IPS-18a (cell line): Measurements from ENCODE around the gene PHF19.

Experiments
- H3K27ac ChIP-seq: one replicate; pipeline ENCODE4 v1.5.1; 2013; ENCODE audit warnings: low read length
- H3K27me3 ChIP-seq: one replicate; pipeline ENCODE4 v1.6.1; 2013; ENCODE audit warnings: mild to moderate bottlenecking, low read length; ENCODE audit not compliant: control insufficient read depth, insufficient read depth
- H3K36me3 ChIP-seq: one replicate; pipeline ENCODE4 v1.6.1; 2013; ENCODE audit warnings: low read depth, low read length; ENCODE audit not compliant: control insufficient read depth
- H3K4me1 ChIP-seq: one replicate; pipeline ENCODE4 v1.6.1; 2013; ENCODE audit warnings: low read depth, low read length; ENCODE audit not compliant: control insufficient read depth
- H3K4me3 ChIP-seq: one replicate; pipeline ENCODE4 v1.5.1; 2013; ENCODE audit warnings: low read length
- H3K9ac ChIP-seq: one replicate; pipeline ENCODE4 v1.6.1; 2013; ENCODE audit warnings: mild to moderate bottlenecking, low read length, moderate library complexity
- H3K9me3 ChIP-seq: one replicate; pipeline ENCODE4 v1.6.1; 2013; ENCODE audit warnings: low read depth, low read length; ENCODE audit not compliant: control insufficient read depth

PHF19 gene

GRCh38 chr9:120853198-120853597, 23.8 kb downstream of the PHF19 start:
- Histone ChIP-seq H3K9me3 (no peaks in the 10 kb centered on the region), H3K4me1 (peaks cover 17% of the 10 kb centered on the region), H3K36me3 (no peaks in the 10 kb centered on the region), H3K4me3 (no peak overlapping the region), H3K9ac (no peak overlapping the region), H3K27me3 (no peaks in the 10 kb centered on the region), H3K27ac (no peak overlapping the region)

DNA sequence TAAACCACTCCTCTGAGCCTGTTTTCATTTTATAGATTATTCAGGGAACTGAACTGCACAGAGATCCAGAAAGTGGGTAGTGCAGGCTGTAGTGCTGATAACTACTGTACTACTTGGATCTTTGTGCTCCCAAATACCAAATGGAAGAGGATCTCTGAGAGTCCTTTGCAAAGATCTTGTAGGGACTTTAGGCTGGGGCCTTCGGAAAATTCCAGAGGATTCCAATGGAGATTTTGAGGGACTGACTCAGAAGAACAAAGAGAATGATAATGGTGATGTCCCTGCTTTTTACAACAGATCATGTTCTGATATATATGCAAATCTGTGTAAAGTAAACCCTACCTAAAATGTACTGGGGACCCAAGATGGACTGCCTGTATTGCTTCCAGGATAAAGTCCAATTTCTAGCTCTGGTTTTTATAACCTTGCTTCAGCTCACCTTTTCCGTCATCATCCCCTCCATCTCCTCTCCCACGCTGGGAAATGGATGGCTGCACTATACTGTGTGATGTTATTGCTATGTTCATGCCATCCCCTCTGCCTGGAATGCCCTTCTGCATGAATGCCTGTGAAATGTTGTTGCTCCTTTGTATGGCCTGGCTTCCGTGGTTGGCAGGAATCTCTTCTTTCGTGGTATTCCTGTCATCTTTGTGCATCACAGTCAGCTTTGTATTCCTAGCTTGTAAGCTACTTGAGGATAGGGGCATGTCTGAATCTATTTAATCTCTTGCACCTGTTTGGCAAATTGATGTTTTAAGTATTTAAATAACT, 24.6 kb downstream of the PHF19 start:
- H3K9me3 ChIP-seq = no peaks in the 10 kb centered on the region
- H3K4me1 ChIP-seq = peaks cover 17% of the 10 kb centered on the region
- H3K4me3 ChIP-seq = no peak overlapping the region
- H3K27me3 ChIP-seq = no peaks in the 10 kb centered on the region
- H3K27ac ChIP-seq = peak overlapping the region; percentile 69
- H3K36me3 ChIP-seq = no peaks in the 10 kb centered on the region
- peak overlapping the region; percentile 48 for H3K9ac ChIP-seq

GRCh38 chr9:120851449-120851848, 25.5 kb downstream of the PHF19 start:
- no peak overlapping the region for H3K27ac ChIP-seq
- H3K9ac ChIP-seq = no peak overlapping the region

DNA sequence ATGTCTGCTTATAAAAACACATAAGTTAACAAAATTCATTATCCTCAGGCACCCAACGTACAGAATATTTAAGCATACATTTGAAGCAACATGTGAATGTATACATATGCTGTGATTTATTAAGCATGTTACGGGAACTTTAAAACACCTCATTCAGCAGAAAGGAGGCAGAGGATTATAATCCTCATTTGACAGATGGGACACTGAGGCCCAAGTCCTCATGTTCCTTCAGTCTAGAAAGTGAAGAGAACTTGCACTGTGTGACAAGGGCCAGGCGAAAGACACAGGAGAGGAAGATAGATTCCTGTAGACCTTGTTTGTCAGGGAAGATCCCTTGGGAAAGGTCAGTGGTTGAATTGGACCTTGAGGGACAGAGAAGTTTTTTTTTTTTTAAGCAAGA, 26.7 kb downstream of the PHF19 start:
- Histone ChIP-seq H3K36me3 (no peaks in the 10 kb centered on the region), H3K27me3 (no peaks in the 10 kb centered on the region), H3K27ac (no peak overlapping the region), H3K9ac (no peak overlapping the region), H3K4me3 (no peak overlapping the region), H3K9me3 (no peaks in the 10 kb centered on the region), H3K4me1 (peaks cover 20% of the 10 kb centered on the region)

More at GRCh38 chr9:120851449-120851848, 25.5 kb downstream of the PHF19 start:
- Histone ChIP-seq H3K36me3 (no peaks in the 10 kb centered on the region), H3K9me3 (no peaks in the 10 kb centered on the region), H3K4me3 (no peak overlapping the region), H3K27me3 (no peaks in the 10 kb centered on the region), H3K4me1 (peaks cover 20% of the 10 kb centered on the region)

DNA sequence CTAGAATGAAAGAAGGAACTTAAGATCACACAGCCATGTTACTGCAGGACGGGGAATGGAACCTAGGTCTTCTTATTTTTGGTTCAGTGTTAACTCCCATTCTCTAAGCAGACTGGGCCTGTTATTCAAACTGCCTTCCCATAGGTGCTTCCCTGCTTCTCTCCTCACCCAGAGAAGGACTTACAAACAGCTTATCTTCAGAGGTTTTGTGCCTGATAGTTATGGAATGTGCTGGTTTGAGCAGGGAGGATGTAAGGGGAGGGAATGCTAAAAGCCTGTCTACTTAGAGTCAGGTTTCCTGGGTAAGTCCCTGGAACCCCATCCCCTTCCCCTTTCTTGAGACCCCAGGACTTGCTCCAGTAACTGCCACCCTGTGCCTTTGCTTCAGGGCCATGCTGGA, 30.1 kb downstream of the PHF19 start:
- no peaks in the 10 kb centered on the region for H3K36me3 ChIP-seq
- H3K4me1 ChIP-seq = peaks cover 10% of the 10 kb centered on the region
- H3K9ac ChIP-seq = no peak overlapping the region
- no peaks in the 10 kb centered on the region for H3K9me3 ChIP-seq
- H3K27ac ChIP-seq = no peak overlapping the region
- no peak overlapping the region for H3K4me3 ChIP-seq
- no peaks in the 10 kb centered on the region for H3K27me3 ChIP-seq

DNA sequence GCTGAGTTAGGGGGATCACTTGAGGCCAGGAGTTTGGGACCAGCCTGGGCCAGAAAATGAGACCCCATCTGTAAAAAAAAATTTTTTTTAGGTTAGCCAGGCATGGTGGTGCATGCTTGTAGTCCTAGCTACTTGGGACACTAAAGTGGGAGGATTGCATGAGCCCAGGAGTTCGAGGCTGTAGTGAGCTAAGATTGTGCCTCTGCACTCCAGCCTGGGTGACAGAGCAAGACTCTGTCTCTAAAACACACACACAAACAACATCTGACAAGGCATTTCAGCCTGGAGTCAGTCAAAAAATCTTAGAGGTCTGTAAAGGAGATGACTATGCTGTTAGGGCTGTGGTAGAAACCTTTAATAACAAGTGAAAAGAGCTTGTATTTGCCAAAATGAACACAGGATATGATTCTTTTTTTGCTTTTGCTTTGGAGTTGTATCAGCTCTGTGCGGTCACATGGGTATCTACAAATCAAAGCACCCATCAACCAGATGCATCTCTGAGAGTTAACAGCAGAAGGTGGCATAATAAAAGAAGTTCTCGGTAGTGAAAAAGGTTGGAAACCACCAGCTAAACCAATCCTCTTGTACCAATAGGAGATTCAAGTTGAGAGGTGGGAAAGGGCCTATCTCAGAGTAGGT, 30.6 kb downstream of the PHF19 start:
- H3K9ac ChIP-seq = no peak overlapping the region
- H3K9me3 ChIP-seq = no peaks in the 10 kb centered on the region
- H3K4me3 ChIP-seq = no peak overlapping the region
- no peak overlapping the region for H3K27ac ChIP-seq
- H3K4me1 ChIP-seq = peaks cover 4% of the 10 kb centered on the region
- H3K27me3 ChIP-seq = no peaks in the 10 kb centered on the region
- H3K36me3 ChIP-seq = no peaks in the 10 kb centered on the region

GRCh38 chr9:120845255-120845654, 31.7 kb downstream of the PHF19 start:
- Histone ChIP-seq H3K9me3 (no peaks in the 10 kb centered on the region), H3K27ac (no peak overlapping the region), H3K36me3 (no peaks in the 10 kb centered on the region), H3K4me3 (no peak overlapping the region), H3K9ac (no peak overlapping the region), H3K4me1 (peaks cover 4% of the 10 kb centered on the region), H3K27me3 (no peaks in the 10 kb centered on the region)

DNA sequence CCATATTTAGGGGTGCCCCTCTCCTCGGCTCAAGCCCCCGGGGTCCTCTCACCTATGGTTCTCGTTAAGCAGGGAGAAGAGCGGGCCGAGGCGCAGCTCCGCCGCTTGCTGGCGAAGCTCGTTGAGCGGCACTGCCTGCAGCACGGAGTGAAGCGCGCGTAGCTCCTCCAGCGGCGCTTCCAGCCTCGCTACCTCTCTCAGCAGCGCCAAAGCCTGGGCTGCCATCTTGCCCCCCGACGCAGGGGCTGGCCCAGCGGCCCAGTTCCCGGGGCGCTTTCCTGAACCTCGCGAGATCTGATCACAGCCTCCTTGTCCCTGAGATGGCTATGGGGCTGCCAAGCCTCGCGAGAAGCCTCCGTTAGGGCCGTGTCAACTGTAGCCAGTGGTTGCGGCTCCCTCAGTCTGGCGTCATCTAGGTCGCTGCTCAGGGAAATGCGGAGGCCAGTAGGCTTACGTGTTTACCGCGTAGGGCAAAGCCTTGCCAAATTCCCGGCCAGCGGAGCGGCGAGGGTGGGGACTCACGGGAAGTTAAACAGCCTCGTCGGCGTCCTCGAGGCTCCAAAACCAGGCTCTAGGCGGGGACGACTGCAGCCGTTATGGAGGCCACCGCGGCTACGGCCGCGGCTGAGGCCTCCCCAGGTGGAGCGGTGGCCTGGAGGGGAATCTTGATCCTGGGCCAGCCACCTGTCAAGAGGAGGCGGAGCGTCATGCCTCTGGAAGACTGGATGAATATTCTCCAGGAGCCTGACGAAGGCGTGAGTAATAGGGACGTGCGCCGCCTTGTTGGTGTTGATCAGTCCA, 34.1 kb downstream of the PHF19 start, which contains the start of gene PSMD5:
PSMD5 (minus strand) TSS at position 238 of the 801 bp plus-strand sequence; CDS start at position 225, 13 bp downstream.
- peak within 1 kb of the TSS; percentile 43 for H3K27ac ChIP-seq

DNA sequence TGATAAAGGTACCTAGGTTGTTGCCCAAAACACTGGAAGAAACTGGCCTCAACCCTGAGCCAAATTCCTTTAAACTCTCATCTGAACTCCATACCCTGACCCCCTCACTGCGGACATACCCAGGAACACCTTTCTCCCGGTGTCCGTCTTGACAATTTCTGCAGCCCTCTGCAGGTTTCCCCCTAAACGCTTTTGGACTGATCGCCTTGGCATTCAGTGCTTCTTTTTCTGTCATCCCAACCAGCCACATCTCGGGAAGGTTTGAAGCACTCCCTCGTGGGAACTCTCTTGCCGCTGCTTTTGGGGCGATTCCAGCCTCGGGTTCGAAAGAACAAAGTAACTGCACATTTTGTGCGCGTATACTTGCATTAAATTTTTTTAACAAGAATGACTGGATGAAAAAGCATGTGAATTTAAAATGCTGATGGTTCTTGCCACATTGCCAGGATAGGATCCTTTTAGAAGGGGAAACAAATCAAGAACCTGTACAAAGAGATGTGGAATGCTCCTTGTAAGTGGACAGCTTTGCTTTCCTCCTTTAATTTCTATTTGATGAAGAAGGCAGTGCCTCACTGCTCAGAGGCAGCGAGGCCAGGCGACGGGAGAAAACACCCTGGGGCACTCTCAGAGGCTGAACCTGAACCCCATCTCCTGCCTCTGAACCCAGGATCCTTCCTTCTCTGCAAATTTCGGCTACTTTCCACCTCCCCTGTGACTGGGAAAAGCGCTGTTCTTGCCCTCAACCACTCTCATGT, 34.9 kb downstream of the PHF19 start:
- H3K9ac ChIP-seq = peak overlapping the region; percentile 97
- no peaks in the 10 kb centered on the region for H3K27me3 ChIP-seq
- peak overlapping the region; percentile 90 for H3K4me3 ChIP-seq
- H3K27ac ChIP-seq = peak overlapping the region; percentile 43
- H3K9me3 ChIP-seq = no peaks in the 10 kb centered on the region
- H3K4me1 ChIP-seq = peaks cover 4% of the 10 kb centered on the region
- H3K36me3 ChIP-seq = peaks cover 3% of the 10 kb centered on the region

More for the DNA sequence above, 34.1 kb downstream of the PHF19 start, which contains the start of gene PSMD5:
- no peaks in the 10 kb centered on the region for H3K27me3 ChIP-seq
- H3K4me3 ChIP-seq = peak within 1 kb of the TSS; percentile 90
- H3K9me3 ChIP-seq = no peaks in the 10 kb centered on the region
- peaks cover 4% of the 10 kb centered on the region for H3K4me1 ChIP-seq
- H3K36me3 ChIP-seq = peaks cover 3% of the 10 kb centered on the region
- H3K9ac ChIP-seq = peak within 1 kb of the TSS; percentile 97

DNA sequence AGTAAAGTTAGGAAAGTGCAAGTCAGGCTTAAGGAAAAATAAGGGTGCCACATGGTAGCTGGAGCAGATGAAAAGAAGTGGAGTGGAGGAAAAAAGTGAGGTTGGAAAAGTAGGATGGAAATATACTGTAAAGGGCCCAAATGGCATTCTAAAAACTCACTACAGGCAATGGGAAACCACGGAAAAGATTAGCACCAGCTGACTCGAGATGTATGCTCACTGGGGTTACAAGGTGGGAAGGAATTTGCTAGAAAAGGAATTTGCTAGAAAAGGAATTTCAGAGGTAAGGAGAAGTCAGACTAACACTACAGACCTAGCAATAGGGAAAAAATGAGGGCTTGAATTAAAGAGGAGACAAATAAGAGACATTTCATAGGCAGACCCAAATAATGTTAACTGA, 37.8 kb downstream of the PHF19 start:
- Histone ChIP-seq H3K27ac (no peak overlapping the region), H3K9me3 (no peaks in the 10 kb centered on the region), H3K27me3 (no peaks in the 10 kb centered on the region), H3K4me1 (no peaks in the 10 kb centered on the region), H3K4me3 (no peak overlapping the region), H3K9ac (no peak overlapping the region), H3K36me3 (peaks cover 11% of the 10 kb centered on the region)

DNA sequence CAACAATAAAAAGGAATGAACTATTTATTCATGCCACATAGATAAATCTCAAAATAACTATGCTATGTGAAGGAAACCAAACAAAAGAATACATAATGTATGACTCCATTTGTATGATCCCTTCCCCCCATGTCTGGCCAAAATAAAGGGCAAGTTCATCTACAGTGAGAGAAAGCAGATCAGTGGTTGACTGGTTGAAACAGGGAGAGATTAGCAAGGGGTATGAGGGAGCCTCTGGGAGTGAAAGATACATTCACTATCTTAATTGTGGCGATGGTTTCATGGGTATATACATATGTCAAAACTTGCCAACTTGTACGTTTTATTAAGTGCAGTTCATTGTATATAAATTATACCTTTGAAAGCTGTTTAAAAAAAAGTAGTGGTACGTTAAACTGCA, 39.1 kb downstream of the PHF19 start:
- Histone ChIP-seq H3K27ac (no peak overlapping the region), H3K27me3 (no peaks in the 10 kb centered on the region), H3K9ac (no peak overlapping the region), H3K4me3 (no peak overlapping the region), H3K4me1 (no peaks in the 10 kb centered on the region), H3K36me3 (peaks cover 13% of the 10 kb centered on the region), H3K9me3 (no peaks in the 10 kb centered on the region)
